ENCODE measurements around the gene FBXO38.

Gene FBXO38, protein sequence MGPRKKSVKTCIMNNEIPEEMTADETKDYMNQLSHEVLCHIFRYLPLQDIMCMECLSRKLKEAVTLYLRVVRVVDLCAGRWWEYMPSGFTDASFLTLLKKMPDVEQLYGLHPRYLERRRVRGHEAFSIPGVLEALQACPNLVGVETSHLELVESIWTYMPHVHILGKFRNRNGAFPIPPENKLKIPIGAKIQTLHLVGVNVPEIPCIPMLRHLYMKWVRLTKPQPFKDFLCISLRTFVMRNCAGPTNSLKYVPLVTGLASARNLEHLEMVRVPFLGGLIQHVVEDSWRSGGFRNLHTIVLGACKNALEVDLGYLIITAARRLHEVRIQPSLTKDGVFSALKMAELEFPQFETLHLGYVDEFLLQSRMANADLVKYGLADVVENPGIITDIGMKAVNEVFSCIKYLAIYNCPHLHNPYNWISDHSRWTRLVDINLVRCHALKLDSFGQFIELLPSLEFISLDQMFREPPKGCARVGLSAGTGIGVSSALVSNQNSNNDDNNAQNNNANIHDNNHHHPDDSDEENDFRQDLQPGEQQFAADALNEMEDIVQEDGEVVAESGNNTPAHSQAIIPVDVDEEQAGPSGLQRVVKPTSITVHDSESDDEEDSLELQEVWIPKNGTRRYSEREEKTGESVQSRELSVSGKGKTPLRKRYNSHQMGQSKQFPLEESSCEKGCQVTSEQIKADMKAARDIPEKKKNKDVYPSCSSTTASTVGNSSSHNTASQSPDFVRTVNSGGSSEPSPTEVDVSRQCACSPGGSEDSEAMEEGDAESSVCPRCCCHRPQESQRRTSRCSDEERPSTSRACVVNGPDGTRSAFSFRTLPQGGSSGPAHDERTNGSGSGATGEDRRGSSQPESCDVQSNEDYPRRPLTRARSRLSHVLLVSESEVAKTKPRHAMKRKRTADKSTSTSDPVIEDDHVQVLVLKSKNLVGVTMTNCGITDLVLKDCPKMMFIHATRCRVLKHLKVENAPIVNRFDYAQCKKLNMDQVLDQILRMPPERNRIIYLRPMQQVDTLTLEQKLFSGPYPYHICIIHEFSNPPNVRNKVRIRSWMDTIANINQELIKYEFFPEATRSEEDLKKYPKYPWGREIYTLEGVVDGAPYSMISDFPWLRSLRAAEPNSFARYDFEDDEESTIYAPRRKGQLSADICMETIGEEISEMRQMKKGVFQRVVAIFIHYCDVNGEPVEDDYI

DNA sequence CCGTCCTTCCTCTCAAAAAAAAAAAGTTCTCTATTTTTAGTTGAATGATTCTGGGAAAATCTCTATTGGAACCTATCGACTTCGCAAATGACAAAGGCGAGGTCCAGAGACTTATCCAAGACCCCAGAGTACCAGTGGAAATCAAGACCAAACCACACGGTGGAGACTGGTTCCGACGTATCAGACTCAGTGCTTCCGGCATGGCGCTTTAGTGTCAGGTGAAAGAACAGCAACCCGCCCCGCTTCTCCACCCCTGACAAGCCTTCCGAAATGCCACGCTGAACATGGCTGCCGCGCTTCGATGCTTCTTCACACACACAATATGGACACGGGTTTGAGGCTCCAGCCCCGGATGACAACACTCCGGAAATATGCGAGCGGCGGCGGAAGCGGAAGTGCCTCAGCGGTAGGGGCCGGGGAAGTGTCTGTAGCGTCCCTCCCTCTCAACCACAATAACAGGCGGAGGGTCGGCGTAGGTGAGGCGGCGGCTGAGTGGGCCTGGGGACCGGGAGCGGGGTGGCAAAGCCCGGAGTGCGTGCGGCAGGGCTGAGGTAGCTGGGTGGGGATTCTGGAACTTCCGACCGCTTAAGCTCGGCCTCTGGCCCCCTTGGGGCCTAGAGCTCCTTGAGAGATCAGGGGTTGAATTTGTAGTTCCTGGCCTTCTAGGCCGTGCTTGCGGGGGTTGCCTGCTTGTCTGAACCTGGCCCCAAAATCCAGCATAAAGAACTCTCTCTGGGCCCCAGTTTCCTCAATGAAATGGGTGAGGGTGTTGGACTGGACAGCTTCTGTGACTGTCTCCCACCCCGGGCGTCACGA lies at the start of gene FBXO38:
Gene FBXO38, plus strand, starts transcription at position 395 of the 816 bp plus-strand sequence. CDS start 10,819 bp downstream, outside the sequence.
- DNase-seq (ENCODE audit: low read depth), result peak; percentile 89

DNA sequence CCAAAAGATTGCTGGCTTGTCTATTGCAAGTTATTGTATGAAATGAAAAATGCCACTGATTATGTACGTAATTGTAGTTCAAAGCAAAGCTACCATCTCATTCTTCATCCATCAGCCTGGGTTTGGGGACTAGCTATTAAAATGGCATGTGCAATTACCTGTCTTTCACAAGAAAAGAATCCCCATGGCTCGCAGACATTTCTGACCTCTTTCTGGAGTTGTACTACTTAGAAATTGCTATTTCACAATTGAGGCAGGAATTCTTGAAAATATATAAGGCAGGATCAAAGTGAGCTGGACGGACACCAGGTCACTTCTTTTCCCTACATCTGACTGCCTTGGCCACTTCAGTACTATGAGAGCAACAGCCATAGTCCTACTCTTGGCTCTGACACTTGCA lies 48.5 kb upstream of the FBXO38 start, which contains the start of gene SPINK9:
Gene SPINK9, plus strand, starts transcription at position 301 of the 400 bp plus-strand sequence. Its CDS starts 55 bp downstream, at position 356.
- no peak for DNase-seq (ENCODE audit: low read depth)

DNA sequence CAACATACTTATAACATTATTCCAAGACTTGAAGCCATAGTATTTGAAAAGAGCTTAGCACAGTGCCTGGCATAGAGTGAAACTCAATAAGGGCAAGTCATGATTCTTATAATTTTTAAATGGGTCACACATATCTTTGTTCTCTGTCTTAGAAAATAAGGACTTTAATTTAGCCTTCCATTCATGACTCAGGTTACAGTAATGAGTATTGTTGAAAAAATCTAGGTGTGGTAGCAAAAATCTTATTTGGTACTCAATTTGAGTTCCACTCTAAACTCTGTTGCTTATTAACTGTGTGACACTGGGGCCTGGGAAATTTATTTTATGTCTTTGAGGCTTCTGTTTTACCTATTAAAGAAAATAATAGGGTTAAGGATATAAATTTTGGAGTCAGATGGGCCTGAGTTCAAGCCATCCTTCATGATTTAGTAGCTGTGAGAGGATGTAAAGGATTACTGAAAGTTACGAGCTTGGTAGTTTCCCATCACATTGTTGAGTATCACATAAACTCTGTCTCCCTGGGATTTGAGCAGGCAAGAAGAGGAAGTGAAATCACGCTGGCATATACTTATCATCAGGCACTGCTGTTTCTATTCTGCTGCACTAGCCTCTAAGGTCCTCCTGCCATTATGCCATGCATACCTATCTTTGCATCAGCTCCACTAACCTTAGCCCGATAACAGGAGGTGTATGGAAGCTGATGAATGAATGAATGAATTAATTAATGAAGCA lies 46.9 kb upstream of the FBXO38 start:
- no peak for DNase-seq (ENCODE audit: low read depth)

DNA sequence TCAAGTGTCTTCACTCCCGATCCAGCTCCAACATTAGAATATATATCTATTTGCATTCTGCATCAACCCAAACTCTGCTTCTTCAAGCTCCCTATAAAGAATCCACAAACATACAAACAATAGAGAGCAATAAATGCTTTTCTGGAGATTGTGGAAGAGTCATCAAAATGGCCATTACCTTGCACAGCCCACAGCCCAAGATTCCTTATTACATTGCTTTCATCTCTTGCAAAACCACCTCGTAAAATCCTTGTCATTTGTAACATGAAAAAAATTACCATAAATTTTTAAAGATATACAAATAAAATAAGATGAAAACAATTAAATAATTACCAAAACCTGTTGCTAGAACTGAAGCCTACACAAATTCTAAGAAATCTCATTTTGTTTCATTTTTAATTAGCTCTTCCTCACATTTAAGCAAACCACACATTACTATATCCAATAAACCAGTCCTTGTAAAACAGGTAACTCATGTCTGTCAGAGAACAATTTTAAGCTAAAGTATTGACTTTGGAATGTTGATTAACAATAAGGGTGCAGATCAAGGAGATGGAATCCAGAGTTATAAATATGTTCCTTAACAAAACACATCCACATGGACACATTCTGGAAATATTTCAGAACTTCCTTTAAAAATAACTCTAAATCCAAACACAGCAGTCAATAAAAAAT lies 41.2 kb upstream of the FBXO38 start:
- no peak for DNase-seq (ENCODE audit: low read depth)

DNA sequence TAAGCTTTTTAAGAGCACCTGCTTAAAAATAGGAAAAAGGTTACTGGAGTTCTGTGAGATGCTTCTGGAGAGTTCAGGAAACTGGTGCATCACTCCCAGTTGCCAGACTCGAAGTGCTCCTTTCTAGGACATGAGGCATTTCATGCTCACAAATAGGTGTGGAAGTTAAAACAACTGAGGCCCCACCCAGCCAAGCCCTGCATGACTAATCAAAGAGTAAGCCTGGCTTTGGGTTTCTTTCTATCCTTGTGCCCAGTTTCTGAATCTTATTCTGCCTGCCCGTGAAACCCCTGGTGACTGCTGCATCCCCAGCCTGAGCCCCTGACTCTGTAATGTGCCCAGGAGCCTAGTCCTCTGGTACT lies 40.7 kb upstream of the FBXO38 start:
- no peak for DNase-seq (ENCODE audit: low read depth)

DNA sequence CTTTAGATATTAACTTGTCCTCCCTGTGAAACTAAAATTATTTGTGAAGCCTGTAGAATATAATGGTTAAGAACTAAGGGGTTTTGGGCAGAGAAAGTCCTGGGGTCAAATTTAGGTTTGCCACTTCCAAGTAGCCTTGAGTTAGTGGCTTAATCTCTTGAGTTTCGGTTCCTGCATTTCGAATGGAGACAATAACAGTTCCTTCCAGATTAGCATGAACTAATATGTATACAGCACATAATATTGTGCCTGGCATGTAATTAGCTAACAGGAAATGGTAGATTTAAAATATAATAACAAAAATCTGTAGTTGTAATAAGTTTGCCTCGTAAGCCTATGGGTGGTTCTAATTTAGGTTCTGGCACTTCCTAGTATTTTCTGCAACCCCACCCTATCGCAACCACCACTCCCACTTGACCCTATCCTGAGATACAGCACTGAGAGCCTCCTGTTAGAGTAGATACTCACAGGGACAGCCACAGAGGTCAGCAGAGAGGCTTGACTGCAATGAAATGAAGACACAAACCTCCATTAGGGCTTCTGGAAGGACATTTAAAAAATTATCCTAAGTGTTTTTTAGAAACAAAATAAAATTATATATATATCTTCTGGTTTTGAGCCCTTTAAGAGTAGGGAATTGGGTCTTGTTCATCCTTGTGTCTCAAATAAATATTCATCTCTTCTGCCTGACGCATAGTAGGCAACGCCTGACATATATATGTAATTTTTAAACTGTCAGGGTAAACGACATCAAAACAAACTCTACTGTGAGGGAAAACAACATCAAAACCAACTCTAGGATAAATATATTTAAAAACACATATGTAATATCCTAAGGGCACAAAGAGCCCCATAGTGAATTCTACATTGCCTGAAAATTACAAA lies 39.9 kb upstream of the FBXO38 start:
- no peak for DNase-seq (ENCODE audit: low read depth)

DNA sequence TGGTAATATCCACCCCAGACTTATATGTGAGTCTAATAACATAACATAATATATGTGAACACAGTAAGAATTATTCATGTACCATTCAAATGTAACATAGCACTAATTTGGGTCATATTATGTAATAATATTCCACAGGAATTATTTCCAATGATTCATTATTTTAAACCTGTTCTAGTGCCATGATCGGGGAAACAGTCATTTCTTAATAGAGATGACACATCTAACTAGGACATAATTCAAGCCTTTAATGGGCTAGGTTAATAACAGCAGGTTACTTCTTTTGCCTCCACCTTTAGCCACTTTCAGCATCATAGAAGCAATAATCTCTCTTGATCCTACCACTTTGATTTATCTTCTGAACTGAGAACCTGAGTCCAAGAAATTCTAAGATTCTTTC lies 36.1 kb upstream of the FBXO38 start:
- no peak for DNase-seq (ENCODE audit: low read depth)

DNA sequence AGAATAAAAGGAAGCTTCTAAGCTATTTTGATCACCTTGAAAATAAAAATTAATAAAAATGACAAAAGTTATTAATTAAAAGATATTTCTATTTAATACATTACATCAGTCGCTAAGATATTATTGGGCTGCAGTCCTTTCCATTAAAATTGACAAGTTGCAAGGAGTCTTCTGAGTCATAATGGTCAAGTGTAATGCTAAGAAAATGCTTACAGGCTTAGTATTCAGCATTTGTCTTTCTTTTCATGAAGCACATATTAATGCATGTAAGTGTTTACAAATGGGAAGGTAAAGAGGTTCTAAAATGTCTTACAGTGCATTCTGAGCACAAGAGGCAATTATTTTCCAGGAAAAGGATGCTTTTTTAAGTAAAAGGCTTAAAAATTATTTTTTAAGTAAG lies 31.1 kb upstream of the FBXO38 start:
- DNase-seq (ENCODE audit: low read depth), result no peak

DNA sequence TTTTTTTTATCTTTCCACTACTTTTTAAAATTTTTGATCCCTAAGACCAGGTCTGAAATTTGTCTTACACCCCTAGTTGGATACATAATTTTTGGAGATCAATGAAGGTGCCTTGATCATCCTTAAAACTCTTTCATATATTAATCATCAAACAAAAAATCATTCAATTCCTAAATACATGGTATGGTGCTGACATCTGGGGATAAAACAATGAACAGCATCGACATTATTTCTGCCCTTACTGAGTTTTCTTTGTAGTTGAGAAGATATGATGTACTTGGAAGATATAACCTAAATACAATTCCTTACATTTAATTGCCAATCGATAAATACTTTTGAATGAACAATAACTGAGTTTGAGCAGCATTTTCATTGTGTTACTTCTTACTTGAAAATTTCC lies 30.1 kb upstream of the FBXO38 start:
- DNase-seq (ENCODE audit: low read depth), result no peak

DNA sequence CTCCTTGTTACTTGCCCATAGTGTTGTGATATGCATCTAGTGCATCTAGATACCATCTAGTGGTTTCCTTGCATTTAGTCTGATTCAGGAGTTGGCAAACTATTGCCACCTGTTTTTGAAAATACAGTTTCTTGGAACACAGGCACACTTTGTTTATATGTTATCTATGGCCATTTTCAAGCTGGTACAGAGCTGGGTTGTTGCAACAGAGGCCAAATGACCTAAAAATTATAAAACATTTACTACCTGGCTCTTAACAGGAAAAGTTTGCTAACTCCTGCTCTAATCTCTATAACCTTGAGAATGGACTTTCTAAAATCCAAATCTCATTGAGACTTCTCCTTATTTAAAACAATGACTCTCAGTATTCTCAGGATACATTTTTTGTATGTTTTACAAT lies 19.4 kb upstream of the FBXO38 start:
- DNase-seq (ENCODE audit: low read depth), result no peak

DNA sequence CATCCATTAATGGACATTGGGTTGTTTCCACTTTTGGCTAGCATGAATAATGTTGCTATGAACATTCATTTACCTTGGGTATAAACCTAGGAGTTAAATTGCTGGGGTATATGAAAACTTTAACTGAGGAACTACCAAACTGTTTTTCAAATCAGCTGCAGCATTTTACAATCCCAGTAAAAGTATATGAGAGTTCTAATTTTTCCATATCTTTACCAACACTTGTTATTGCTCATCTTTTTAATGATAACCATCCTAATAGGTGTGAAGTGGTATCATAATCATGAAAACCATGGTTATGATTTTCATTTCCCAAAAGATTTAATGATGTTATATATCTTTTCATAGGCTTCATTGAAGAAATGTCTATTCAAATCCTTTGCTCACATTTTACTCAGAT lies 15.5 kb upstream of the FBXO38 start:
- DNase-seq (ENCODE audit: low read depth), result no peak

DNA sequence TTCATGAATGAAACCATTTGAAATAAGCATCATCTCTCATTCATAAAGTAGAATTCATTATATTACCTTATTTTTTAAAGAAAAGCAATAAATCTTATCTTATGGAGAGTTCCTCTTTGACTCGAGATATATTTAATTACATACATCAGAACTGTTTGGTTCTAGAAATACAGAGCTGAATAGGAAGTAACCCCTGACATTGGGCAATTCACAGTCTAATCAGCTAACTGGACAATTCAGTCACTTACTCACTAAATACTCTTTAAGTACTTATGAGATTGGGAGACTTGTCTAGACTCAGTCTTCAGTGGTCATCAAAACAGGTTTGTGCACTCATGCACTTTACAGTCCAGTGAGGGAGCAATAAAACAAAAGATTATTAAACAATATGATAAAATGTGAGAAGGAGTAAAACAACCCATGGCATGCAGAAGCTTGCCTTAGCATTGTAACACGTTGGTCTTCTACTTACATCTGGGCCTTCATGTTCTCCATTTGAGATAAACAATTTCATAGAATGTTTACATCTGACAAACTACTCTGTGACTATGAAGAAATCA lies 11.5 kb upstream of the FBXO38 start:
- DNase-seq (ENCODE audit: low read depth), result no peak

DNA sequence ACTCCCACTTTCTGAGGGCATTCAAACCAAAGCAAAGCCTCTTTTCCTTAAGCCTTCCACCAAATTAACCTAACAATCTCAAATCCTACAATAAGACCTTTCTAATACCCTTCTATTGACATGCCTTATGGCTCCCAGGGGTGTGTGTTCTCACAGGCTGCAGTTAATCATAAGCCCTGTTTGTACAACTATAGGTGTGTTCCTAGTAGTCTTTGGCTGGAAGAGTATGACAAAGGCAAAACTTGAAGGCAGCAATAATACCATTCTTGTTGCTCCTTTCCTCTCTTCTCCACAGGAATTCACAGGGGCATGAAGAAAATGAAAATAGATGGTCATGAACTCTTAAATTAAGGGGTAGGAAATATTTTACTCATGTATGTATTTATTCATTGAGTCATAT lies 10.9 kb upstream of the FBXO38 start:
- DNase-seq (ENCODE audit: low read depth), result no peak

DNA sequence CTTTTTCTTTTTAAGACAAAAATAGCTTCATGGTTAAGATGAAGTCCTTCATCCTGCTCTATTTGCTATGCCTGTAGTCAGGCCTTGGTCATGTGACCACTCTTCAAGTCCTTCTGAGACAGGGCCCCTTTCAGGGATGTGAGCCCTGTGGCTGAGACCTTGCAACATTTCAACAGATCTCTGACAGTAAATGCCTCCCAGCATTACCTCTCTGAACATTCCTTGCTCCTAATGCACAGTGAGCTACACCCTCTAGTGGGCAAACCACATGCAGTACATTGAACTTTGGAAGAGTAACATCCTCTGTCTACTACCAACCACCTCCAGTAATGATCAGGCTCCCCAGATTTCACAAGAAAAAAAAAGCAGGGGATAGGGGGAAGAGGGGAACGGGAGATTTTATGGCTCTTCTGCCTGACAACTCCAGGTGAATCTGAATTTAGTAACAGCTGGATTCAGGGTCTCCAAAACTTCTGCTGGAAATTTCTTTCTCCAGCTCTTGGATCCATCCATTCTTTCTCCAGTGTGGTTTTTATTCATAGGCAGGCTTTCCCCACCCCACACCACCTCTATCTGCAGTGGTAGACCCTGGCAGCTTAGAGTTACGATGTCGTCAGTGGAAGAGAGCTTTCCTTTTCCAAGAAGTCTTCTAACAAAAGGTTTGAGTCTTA lies 8.9 kb upstream of the FBXO38 start:
- no peak for DNase-seq (ENCODE audit: low read depth)

DNA sequence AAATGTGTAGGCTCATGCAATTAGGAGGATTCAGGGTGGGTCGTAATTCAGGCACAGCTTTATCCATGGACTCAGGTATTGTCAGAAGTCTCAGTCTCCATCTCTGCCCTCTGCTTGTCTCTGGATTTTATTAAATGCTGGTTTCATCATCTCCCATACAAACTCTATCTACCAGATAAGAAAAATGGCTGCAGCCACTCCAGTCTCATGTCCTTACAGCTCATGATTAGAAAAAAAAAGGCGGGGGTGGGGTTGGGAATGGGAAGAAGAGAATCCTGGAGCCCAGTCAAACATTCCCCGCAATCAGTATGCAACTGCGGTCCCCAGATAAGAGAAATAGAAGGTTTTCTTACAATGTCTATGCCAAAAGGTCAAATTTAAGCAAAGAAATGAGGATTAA lies 7.6 kb upstream of the FBXO38 start:
- no peak for DNase-seq (ENCODE audit: low read depth)

DNA sequence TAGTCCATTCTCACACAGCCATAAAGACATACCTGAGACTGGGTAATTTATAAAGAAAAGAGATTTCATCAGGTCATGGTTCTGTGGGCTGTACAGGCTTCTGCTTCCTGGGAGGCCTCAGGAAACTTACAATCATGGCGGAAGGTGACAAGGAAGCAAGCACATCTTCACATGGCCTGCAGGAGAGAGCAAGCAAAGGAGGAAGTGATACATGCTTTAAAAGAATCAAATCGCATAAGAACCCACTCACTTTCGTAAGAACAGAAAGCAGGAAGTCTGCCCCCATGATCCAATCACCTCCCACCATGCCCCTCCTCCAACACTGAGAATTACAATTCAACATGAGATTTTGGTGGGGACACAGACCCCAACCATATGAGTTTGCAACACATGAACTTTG lies 5.1 kb upstream of the FBXO38 start:
- no peak for DNase-seq (ENCODE audit: low read depth)

DNA sequence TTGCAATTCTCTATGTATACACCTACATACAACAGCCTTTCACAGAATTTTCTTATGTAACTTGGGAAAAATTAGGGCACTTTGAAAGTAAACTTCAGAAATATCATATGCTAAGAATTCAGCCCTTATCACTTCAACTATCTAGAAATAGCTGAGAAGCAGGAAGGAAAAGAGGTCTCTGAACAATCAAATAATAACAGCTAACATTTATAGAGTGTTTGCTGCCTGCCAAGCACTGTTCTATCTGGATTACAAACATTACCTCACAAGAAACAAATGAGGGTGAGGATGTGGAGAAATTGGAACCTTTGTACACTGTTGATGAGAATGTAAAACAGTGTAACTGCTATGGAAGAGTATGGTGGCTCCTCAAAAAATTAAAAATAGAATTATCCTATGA lies 4.4 kb upstream of the FBXO38 start:
- DNase-seq (ENCODE audit: low read depth), result no peak

DNA sequence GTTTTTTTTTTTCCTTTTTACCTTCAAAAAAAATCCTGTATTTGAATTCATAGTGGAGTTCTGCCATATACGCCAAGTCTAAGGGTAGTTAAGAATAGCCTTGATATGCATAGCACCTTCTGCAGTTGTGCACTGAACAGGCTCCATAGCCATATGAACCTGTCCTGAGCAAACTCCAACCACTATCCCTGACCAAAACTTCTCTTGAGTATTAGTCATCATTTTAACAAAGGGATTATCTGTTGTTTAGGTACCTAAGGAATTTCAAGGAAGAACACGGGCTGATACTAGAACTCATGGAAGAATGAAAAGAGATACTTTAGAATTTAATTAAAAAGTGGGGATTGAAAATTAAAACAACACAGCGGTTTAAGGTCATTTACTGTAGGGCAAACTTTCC lies 1.9 kb upstream of the FBXO38 start:
- no peak for DNase-seq (ENCODE audit: low read depth)
